22Rv1 (cell line): ENCODE data around the gene MCRS1.

Experiments
- CTCF ChIP-seq: fragments of 450-650 bp; IDR thresholded peaks from 2 replicates; pipeline ENCODE4 v1.5.1; 2017; ENCODE audit warnings: mild to moderate bottlenecking
- ZFX ChIP-seq: fragments of 450-650 bp; IDR thresholded peaks from 2 replicates; pipeline ENCODE4 v1.6.1; 2017; ENCODE audit warnings: antibody characterized with exemption, borderline replicate concordance

- no peak for TF ChIP-seq CTCF
- no peak for TF ChIP-seq ZFX
Measured at GRCh38 chr12:49559011-49559675, 8.8 kb downstream of the MCRS1 start.
